Transverse colon (tissue), 4 donors: ENCODE data around the gene CEP162.
"Not testable (repeated sequence)": the region's sequence is repeated elsewhere in the genome, so short reads cannot be mapped to it uniquely, and the experiment has no call there.

Experiments
- POLR2AphosphoS5 ChIP-seq, 3 donors: sonication (generic); formaldehyde crosslinking; IDR thresholded peaks; one replicate each; pipeline ENCODE4 v1.6.1; 2016; ENCODE audit warnings: antibody characterized with exemption in 3 of 3
- TF ChIP-seq, protein P1 (sequence below), 5 experiments: fragments of 200-600 bp in 3 of 5; fragments of 450-650 bp in 2 of 5; sonication (generic) in 3 of 5; IDR thresholded peaks; 1 replicate in 2 of 5; 2 replicates in 3 of 5; pipeline ENCODE4 v1.5.1; 2016 to 2017; ENCODE audit warnings: antibody characterized with exemption in 5 of 5, inconsistent platforms in 3 of 5, mild to moderate bottlenecking in 2 of 5, moderate library complexity in 1 of 5

DNA sequence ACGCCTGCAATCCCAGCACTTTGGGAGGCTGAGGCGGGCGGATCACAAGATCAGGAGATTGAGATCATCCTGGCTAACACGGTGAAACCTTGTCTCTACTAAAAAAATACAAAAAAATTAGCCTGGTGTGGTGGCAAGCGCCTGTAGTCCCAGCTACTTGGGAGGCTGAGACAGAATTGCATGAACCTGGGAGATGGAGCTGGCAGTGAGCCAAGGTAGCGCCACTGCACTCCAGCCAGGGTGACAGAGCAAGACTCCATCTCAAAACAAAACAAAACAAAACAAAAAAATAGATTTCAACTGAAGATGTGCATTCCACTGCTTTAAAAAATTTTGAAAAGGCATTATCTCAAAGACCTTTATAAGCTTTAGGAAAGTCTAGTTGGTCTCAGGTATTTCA is 27.5 kb downstream of the CEP162 start:
- TF ChIP-seq POLR2AphosphoS5 (IDR thresholded peaks at IDR 0.05) = not testable (repeated sequence)
- TF ChIP-seq, protein P1, sequence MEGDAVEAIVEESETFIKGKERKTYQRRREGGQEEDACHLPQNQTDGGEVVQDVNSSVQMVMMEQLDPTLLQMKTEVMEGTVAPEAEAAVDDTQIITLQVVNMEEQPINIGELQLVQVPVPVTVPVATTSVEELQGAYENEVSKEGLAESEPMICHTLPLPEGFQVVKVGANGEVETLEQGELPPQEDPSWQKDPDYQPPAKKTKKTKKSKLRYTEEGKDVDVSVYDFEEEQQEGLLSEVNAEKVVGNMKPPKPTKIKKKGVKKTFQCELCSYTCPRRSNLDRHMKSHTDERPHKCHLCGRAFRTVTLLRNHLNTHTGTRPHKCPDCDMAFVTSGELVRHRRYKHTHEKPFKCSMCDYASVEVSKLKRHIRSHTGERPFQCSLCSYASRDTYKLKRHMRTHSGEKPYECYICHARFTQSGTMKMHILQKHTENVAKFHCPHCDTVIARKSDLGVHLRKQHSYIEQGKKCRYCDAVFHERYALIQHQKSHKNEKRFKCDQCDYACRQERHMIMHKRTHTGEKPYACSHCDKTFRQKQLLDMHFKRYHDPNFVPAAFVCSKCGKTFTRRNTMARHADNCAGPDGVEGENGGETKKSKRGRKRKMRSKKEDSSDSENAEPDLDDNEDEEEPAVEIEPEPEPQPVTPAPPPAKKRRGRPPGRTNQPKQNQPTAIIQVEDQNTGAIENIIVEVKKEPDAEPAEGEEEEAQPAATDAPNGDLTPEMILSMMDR (IDR thresholded peaks at IDR 0.05) = not testable (repeated sequence)
